ENCODE data around the gene CPED1. TPM values are rescaled to one million over a fixed set of nuclear protein-coding genes. Genes with fewer than 3 reads are reported as not detected.

CPED1 gene
- total RNA-seq, 1 donor from 2014 or later, result 27.3 TPM

GRCh38 chr7:120959929-120960484, 28.5 kb upstream of the CPED1 start:
- intact Hi-C loops (cut with DNase I), result no loop called here
- H3K27ac ChIP-seq, result no peak overlapping the region
- DNase-seq (ENCODE audit: extremely low spot score in 2 of 2), result no peak

GRCh38 chr7:120960714-120961113, 27.8 kb upstream of the CPED1 start:
- no peaks in the 10 kb centered on the region for H3K9me3 ChIP-seq
- no peak for TF ChIP-seq POLR2A (IDR thresholded peaks at IDR 0.05)
- TF ChIP-seq CTCF (IDR thresholded peaks at IDR 0.05), result no peak
- TF ChIP-seq POLR2AphosphoS5 (IDR thresholded peaks at IDR 0.05; ENCODE audit: insufficient read depth in 1 of 2, low read depth in 1 of 2), result no peak
- intact Hi-C loops (cut with DNase I), result no loop called here
- no peak overlapping the region for H3K27ac ChIP-seq
- H3K4me1 ChIP-seq, result peaks cover 12% of the 10 kb centered on the region
- no peak for DNase-seq (ENCODE audit: extremely low spot score in 2 of 2)
- peaks cover 0 to 8% of the 10 kb centered on the region in 2 donors for H3K36me3 ChIP-seq
- no peaks in the 10 kb centered on the region for H3K27me3 ChIP-seq
- no peak overlapping the region for H3K4me3 ChIP-seq

More at GRCh38 chr7:120959929-120960484, 28.5 kb upstream of the CPED1 start:
- Histone ChIP-seq H3K9me3 (no peaks in the 10 kb centered on the region), H3K4me1 (peaks cover 12% of the 10 kb centered on the region), H3K4me3 (no peak overlapping the region), H3K27me3 (no peaks in the 10 kb centered on the region), H3K36me3 (peaks cover 0 to 15% of the 10 kb centered on the region in 2 donors)
- no peak for TF ChIP-seq CTCF (IDR thresholded peaks at IDR 0.05)
- no peak for TF ChIP-seq POLR2A (IDR thresholded peaks at IDR 0.05)

- DNase-seq (ENCODE audit: extremely low spot score in 2 of 2), result no peak
- no peak for TF ChIP-seq POLR2A (IDR thresholded peaks at IDR 0.05)
- TF ChIP-seq CTCF (IDR thresholded peaks at IDR 0.05), result no peak
- TF ChIP-seq POLR2AphosphoS5 (IDR thresholded peaks at IDR 0.05; ENCODE audit: insufficient read depth in 1 of 2, low read depth in 1 of 2), result no peak
- no peaks in the 10 kb centered on the region for H3K27me3 ChIP-seq
- H3K9me3 ChIP-seq, result no peaks in the 10 kb centered on the region
- no peak overlapping the region for H3K27ac ChIP-seq
- intact Hi-C loops (cut with DNase I), result no loop called here
- peaks cover 12% of the 10 kb centered on the region for H3K4me1 ChIP-seq
- H3K4me3 ChIP-seq, result no peak overlapping the region
- H3K36me3 ChIP-seq, result no peaks in the 10 kb centered on the region
Measured at GRCh38 chr7:120961638-120962173, 26.8 kb upstream of the CPED1 start.

- no peaks in the 10 kb centered on the region for H3K27me3 ChIP-seq
- H3K9me3 ChIP-seq, result no peaks in the 10 kb centered on the region
- no peak overlapping the region for H3K27ac ChIP-seq
- H3K4me3 ChIP-seq, result no peak overlapping the region
- peaks cover 0 to 12% of the 10 kb centered on the region in 2 donors for H3K36me3 ChIP-seq
- intact Hi-C loops (cut with DNase I), result no loop called here
- no peak for TF ChIP-seq POLR2A (IDR thresholded peaks at IDR 0.05)
- DNase-seq (ENCODE audit: extremely low spot score in 2 of 2), result no peak
- peaks cover 12% of the 10 kb centered on the region for H3K4me1 ChIP-seq
Measured at GRCh38 chr7:120964088-120964487, 24.4 kb upstream of the CPED1 start.

GRCh38 chr7:120966961-120967360, 21.6 kb upstream of the CPED1 start:
- Histone ChIP-seq H3K4me3 (no peak overlapping the region), H3K36me3 (peaks cover 0 to 40% of the 10 kb centered on the region in 2 donors), H3K27me3 (no peaks in the 10 kb centered on the region), H3K9me3 (no peaks in the 10 kb centered on the region), H3K27ac (no peak overlapping the region), H3K4me1 (peaks cover 2% of the 10 kb centered on the region)
- DNase-seq (ENCODE audit: extremely low spot score in 2 of 2), result no peak
- intact Hi-C loops (cut with DNase I), result no loop called here
- TF ChIP-seq CTCF (IDR thresholded peaks at IDR 0.05), result no peak
- no peak for TF ChIP-seq POLR2AphosphoS5 (IDR thresholded peaks at IDR 0.05; ENCODE audit: insufficient read depth in 1 of 2, low read depth in 1 of 2)
- no peak for TF ChIP-seq POLR2A (IDR thresholded peaks at IDR 0.05)

Data from vagina (tissue), 2 donors.